CD4-positive, alpha-beta T cell treated with Interleukin-17A for 1 hour (primary cell): Measurements from ENCODE around the gene ARMC2.

Experiments
- DNase-seq: peaks from one replicate; pipeline ENCODE4 v3.0.0-alpha.2; 2020

Gene ARMC2

GRCh38 chr6:108996208-108996607 lies 148.0 kb downstream of the ARMC2 start:
- no peak for DNase-seq

- no peak for DNase-seq
Observed at GRCh38 chr6:108998485-108998884, 150.3 kb downstream of the ARMC2 start.

DNA sequence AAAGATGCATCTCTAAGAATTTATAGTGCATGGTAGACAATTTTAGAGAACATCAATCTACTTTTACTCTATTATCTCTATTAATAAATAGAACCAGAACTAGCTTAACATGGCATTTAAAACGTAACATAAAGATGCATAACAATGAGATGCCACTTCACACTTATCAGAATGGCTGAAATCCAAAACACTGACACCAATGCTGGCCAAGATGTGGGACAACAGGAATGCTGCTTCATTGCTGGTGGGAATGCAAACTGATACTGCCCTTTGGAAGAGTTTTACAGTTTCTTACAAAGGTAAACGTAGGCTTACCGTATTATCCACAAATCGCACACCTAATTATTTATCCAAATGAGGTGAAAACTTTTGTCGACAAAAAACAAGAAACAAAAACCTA lies 151.2 kb downstream of the ARMC2 start:
- DNase-seq = no peak

- no peak for DNase-seq
Observed at GRCh38 chr6:109000289-109000688, 152.1 kb downstream of the ARMC2 start.

DNA sequence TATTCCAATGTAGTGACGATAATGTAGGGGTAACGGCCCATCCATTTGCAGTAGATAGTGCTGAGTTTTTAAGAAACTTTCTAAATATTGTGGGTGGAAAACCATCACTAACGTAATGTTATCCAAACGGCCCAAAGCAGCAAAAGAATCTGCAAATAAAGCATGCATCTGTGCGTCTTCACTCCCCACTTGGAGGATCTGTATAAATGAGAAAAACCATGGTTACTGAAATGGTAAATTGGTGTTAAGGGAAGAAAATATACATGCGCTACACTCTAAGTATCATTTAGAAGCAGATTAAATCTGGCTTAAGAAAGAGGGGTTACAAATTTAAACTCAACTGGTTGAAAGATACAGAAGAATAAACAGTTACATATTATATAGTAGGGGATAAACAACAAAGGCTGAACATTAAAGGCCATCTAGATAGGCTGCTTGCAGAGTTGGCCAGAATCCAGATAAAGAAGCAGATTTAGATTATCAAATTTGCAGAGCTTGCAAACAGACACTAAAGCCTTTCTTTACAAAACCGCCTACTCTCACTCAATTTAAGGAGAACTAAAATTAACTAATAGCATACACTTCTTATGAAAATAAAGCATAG lies 153.2 kb downstream of the ARMC2 start:
- no peak for DNase-seq

GRCh38 chr6:109002051-109002697 lies 154.0 kb downstream of the ARMC2 start:
- DNase-seq = no peak

- DNase-seq = no peak
Observed at GRCh38 chr6:109002882-109003281, 154.7 kb downstream of the ARMC2 start.

DNA sequence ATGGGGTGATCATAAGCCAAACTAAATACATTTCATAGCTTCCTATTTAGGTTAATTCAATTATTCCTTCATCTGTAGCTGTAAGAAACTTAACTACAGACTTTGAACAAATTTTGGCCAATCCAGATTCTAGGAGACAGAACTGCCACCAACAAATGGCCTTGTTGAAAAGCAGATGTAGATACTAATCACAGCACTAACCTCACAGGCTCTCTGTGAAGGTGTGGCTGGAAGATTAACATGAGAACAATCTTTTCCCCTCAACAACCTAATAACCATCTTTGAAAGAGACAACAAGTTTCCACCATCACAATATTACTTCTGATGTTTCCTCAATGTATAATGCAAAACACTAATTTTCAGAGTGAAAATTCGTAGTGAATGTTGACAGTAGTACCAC lies 158.6 kb downstream of the ARMC2 start:
- DNase-seq = peak; percentile 16

DNA sequence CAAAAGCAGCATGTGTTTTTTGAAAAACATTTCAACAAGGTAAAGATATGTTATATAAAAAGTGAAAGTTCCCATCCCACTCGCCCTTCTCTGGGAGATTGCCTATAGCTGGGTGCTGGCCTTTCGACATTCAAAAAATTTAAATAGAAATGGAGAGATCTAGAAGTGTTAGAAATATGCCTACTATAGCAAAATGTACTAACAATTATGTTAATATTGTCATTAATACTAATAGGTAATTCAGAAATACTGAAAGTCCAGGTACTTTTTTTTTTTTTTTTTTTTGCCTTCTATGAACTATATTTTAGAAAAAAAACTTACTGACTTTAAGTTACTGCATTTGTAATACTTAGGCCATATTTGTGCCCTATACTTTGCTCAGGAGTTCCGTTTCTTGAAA lies 159.3 kb downstream of the ARMC2 start:
- DNase-seq = no peak

- DNase-seq = no peak
Observed at GRCh38 chr6:109008054-109008453, 159.8 kb downstream of the ARMC2 start.

GRCh38 chr6:109008537-109009235 lies 160.5 kb downstream of the ARMC2 start:
- peak; percentile 48 for DNase-seq

DNA sequence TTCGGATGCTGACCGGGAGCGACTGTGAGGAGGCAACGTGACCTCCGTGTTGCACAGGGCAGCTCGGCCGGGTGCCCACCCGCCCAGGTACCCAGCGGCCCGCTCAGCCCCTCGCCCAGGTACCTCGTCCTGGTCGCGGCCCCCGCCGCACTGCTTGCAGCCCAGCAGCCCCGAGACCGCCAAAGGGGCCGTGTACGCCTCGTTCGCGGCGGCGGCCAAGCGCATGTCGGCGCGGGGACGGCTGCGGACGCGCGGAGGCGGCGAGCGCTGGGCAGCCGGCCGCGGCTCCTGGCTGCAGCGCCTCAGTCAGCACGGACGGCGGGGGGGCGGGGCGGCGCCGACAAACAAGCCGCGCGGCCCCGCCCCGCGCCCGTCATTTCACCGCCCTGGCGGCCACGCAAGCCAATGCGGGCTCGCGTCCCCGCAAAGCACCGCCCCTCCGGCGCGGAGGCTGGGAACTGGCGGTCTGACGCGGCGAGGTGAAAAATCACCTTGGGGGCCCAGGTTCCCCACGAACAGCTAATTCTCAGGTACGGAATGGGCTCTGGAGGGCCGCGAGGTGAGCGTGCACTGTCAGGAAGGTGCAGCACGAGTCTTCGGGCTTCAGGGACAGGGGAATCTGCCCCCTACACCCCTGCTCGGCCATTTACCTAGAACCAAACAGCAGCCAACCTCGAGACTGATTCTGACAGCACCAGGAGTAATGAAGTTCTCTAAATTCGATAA lies 161.2 kb downstream of the ARMC2 start:
- DNase-seq = peak; percentile 92

DNA sequence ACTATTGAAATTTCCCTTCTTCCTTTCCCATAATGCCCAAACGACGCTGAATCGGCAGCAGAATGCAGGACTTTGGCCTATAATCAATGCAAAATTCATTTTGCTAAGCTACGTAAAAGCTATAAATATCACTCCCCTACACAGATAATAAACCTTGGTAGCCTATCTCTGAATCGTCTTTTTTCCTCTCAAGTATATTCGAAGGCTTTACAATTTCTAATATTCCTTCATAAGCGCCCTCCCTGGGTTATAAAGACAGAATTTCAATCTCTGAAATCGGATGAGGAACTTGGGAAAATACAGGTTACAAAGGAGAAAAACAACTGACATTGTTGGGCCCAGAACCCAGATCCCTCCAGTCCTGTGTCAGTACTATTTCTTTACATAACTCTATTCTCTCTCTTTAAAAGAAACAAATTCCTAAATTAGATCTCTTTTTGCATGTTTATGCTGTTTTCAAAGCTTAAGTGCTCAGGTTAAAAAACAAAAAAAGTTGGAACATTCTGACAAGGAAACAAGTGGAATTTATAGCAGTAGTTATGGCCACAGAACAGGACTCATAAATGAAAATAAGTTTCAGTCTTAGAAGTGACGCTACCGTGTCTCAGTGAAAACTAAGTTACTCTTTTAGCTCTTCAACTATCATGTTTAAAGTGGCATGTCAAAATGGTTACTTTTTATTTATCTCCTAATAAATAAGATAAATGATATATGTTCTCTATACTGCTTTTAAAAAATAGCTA lies 161.9 kb downstream of the ARMC2 start:
- no peak for DNase-seq

DNA sequence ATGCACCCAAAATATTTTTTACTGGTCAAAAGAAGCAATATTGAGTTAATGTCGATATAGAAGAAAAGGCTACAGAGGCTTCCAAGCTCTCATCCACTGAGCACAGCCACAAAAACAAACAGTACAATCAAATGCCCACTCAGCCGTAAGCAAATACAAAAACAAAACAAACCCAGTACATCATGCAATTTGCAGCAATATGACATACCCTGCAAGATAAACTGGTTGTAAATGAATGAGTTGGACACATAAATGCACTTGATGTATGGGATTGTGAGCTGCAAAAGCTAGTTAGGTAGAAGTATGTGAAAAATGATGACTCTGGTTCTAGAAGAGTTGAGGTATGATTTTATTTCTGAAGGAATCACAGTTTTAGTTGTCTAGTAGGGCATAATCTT lies 162.5 kb downstream of the ARMC2 start:
- DNase-seq = no peak

GRCh38 chr6:109013656-109014305 lies 165.6 kb downstream of the ARMC2 start:
- DNase-seq = no peak

DNA sequence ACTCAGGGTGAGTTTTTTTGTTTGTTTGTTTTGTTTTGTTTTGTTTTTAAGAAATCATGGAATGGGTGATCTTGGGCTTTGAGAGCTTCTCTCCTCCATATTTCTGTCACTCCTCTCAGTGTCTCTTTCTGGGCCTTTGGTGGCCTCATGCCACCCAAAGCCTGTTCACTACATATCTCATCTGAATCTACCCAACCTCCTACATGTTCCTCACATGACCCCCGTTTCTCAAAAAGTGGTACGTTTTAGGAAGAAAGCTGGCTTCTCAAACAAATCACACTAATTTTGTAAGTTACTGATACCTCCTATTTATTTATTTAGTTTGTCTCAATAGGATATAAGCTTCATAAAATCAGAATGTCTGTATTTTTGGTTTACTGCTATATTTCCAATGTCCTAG lies 166.4 kb downstream of the ARMC2 start:
- DNase-seq = no peak

- DNase-seq = no peak
Observed at GRCh38 chr6:109015176-109015575, 167.0 kb downstream of the ARMC2 start.

DNA sequence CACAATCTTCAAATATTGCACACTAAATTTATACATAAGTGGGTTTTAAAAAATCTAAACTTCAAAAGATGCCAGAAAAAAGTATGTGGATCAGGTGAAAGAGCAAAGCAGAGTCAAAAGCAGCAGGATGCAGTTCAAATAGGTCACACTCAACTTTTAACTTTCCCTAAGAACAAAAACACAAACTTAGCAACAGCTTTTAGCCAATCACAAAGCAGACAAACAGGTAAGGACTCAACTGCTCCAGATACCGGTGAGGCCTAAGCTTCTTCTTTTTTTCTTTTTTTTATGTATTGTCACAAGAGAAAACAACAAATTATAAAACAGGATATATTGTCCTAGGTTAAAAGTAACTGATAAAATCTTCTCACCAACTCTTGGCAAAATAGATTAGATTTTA lies 171.7 kb downstream of the ARMC2 start:
- peak; percentile 79 for DNase-seq

DNA sequence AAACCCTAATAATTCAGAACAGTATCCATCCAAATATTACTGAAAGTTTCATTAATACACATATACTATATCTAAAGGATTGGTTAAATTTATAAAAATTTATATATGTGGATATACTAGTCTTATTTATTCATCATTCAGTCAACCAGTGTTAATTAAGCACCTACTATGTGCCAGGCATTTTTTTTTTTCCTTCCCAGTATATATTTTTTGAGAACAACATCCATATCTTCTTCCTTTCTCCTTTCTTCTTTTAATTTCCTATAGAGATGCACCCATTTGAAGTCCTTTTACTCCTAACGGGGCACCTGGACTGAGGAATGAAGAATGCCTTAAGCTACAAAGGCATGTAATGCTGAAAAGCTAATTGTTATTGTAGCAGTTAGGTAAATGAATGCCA lies 173.6 kb downstream of the ARMC2 start:
- DNase-seq = no peak

- DNase-seq = no peak
Observed at GRCh38 chr6:109023356-109023925, 175.2 kb downstream of the ARMC2 start.
